Body of pancreas (tissue), 4 donors: ENCODE measurements around the gene NECTIN1.

Source experiments
- CTCF ChIP-seq, 7 experiments: fragments of 450-650 bp in 4 of 7; fragments of 200-600 bp in 3 of 7; sonication (generic) in 3 of 7; IDR thresholded peaks; one replicate each; pipeline ENCODE4 v1.5.1; 2016 to 2019; ENCODE audit warnings: antibody characterized with exemption in 7 of 7
- POLR2A ChIP-seq, 3 donors: fragments of 450-650 bp; IDR thresholded peaks; one replicate each; pipeline ENCODE4 v1.6.1; 2016; ENCODE audit warnings: antibody characterized with exemption in 3 of 3, mild to moderate bottlenecking in 2 of 3

- TF ChIP-seq CTCF (IDR thresholded peaks at IDR 0.05), result no peak
- TF ChIP-seq POLR2A (IDR thresholded peaks at IDR 0.05), result no peak
Observed at GRCh38 chr11:119709638-119710346, 19.2 kb downstream of the NECTIN1 start.
